Measurements from ENCODE around the gene FOXD2.

FOXD2 gene

GRCh38 chr1:47442842-47443529, 5.1 kb downstream of the FOXD2 start:
- no peak overlapping the region for H3K4me3 ChIP-seq (ENCODE audit: control insufficient read depth, low read depth, low read length)
- TF ChIP-seq CTCF (conservative IDR thresholded peaks at IDR 0.05; ENCODE audit: control insufficient read depth, insufficient read depth, low read depth, low read length) = no peak
- DNase-seq (ENCODE audit: low read depth) = no peak

GRCh38 chr1:47443530-47444296, 5.9 kb downstream of the FOXD2 start:
- H3K4me3 ChIP-seq (ENCODE audit: control insufficient read depth, low read depth, low read length) = no peak overlapping the region
- no peak for TF ChIP-seq CTCF (conservative IDR thresholded peaks at IDR 0.05; ENCODE audit: control insufficient read depth, insufficient read depth, low read depth, low read length)
- no peak for DNase-seq (ENCODE audit: low read depth)

- DNase-seq (ENCODE audit: low read depth) = no peak
- H3K4me3 ChIP-seq (ENCODE audit: control insufficient read depth, low read depth, low read length) = no peak overlapping the region
- no peak for TF ChIP-seq CTCF (conservative IDR thresholded peaks at IDR 0.05; ENCODE audit: control insufficient read depth, insufficient read depth, low read depth, low read length)
Observed at GRCh38 chr1:47444297-47444561, 6.4 kb downstream of the FOXD2 start.

GRCh38 chr1:47444562-47445465, 7.0 kb downstream of the FOXD2 start:
- no peak for TF ChIP-seq CTCF (conservative IDR thresholded peaks at IDR 0.05; ENCODE audit: control insufficient read depth, insufficient read depth, low read depth, low read length)
- no peak for DNase-seq (ENCODE audit: low read depth)
- H3K4me3 ChIP-seq (ENCODE audit: control insufficient read depth, low read depth, low read length) = no peak overlapping the region

- no peak for TF ChIP-seq CTCF (conservative IDR thresholded peaks at IDR 0.05; ENCODE audit: control insufficient read depth, insufficient read depth, low read depth, low read length)
- no peak overlapping the region for H3K4me3 ChIP-seq (ENCODE audit: control insufficient read depth, low read depth, low read length)
- no peak for DNase-seq (ENCODE audit: low read depth)
Observed at GRCh38 chr1:47445823-47446550, 8.1 kb downstream of the FOXD2 start.
